K562 (cell line): Measurements from ENCODE around the gene GYG2. TPM values are rescaled to one million over a fixed set of nuclear protein-coding genes. Genes with fewer than 3 reads are reported as not detected.

Experiments used
- ATAC-seq: fragments of 200-7000 bp; cut with Tn5 transposase; 3 replicates; pipeline ENCODE4 v1.9.1; 2020; ENCODE audit warnings: moderate library complexity
- BruUV-seq: library from RNA; stranded (reverse); fragments of 400-500 nt; replicated peaks from 2 replicates; lab custom pipeline; 2021; lab: Mats Ljungman, UMichigan
- CTCF ChIA-PET: fragments of 300-600 bp; formaldehyde crosslinking; extraction: SDS; loops from one replicate; lab custom pipeline; 2021; ENCODE audit warnings: low intra/inter-chr PET ratio; lab: Yijun Ruan, JAX
- POLR2A ChIA-PET: fragments of 300-600, 350-650 bp; sonication (Branson Sonifier 250); formaldehyde crosslinking; extraction: SDS; loops from one replicate; lab custom pipeline; 2021; ENCODE audit warnings: antibody characterized with exemption, inconsistent platforms; lab: Yijun Ruan, JAX
- DNase-seq, 4 experiments: peaks; one replicate each; pipeline versions ENCODE4 v3.0.0 to v3.0.0-alpha.2; 2011 to 2018; ENCODE audit warnings: low spot score in 3 of 4, mixed read lengths in 3 of 4; ENCODE audit errors: extremely low read depth in 1 of 4
- FAIRE-seq: peaks from 2 replicates; lab custom pipeline; 2011; peaks lifted over from hg19 to GRCh38; lab: Jason Lieb, UNC
- H2AFZ ChIP-seq: 2 replicates; pipeline ENCODE4 v1.6.0; 2011; ENCODE audit warnings: low read depth, low read length, control low read depth, inconsistent platforms
- H3K27ac ChIP-seq: fragments of 200-600 bp; 3 replicates; pipeline ENCODE4 v1.8.0; 2011; ENCODE audit warnings: low read depth, mild to moderate bottlenecking, control low read depth, inconsistent platforms, low read length, moderate library complexity, mixed read lengths; ENCODE audit errors: extremely low read depth
- H3K27me3 ChIP-seq, 2 experiments: fragments of 300-600 bp in 1 of 2; 2 replicates in 1 of 2; 3 replicates in 1 of 2; pipeline versions ENCODE4 v1.6.0 to v1.8.0; 2011; ENCODE audit warnings: inconsistent platforms in 2 of 2, low read length in 2 of 2, mild to moderate bottlenecking in 1 of 2, mixed read lengths in 1 of 2, moderate library complexity in 1 of 2; ENCODE audit not compliant: control insufficient read depth in 2 of 2, insufficient read depth in 2 of 2
- H3K36me3 ChIP-seq: fragments of 300-600 bp; 3 replicates; pipeline ENCODE4 v1.8.0; 2011; ENCODE audit warnings: mild to moderate bottlenecking, low read length, inconsistent platforms; ENCODE audit not compliant: control insufficient read depth, insufficient read depth
- H3K4me1 ChIP-seq, 2 experiments: fragments of 200-600 bp in 1 of 2; replicated peaks in 1 of 2; 2 replicates in 1 of 2; 3 replicates in 1 of 2; pipeline versions ENCODE4 v1.5.1 to v1.8.0; 2011; ENCODE audit warnings: inconsistent platforms in 2 of 2, low read length in 2 of 2, mild to moderate bottlenecking in 1 of 2, mixed read lengths in 1 of 2, moderate library complexity in 1 of 2; ENCODE audit not compliant: control insufficient read depth in 2 of 2, insufficient read depth in 2 of 2
- H3K4me2 ChIP-seq: 2 replicates; pipeline ENCODE4 v1.6.1; 2011; ENCODE audit warnings: low read length, control low read depth, inconsistent platforms, mixed read lengths; ENCODE audit not compliant: insufficient read depth
- H3K4me3 ChIP-seq: fragments of 200-600 bp; sonication (generic), shearing (Covaris generic); 2 replicates; pipeline ENCODE4 v1.5.1; 2016; ENCODE audit warnings: control low read depth, inconsistent platforms
- H3K79me2 ChIP-seq: fragments of 200-600 bp; 3 replicates; pipeline ENCODE4 v1.8.0; 2011; ENCODE audit warnings: low read length, inconsistent platforms; ENCODE audit not compliant: control insufficient read depth, insufficient read depth
- H3K9ac ChIP-seq, 2 experiments: 2 replicates each; pipeline versions ENCODE4 v1.6.0 to v1.6.1; 2011; ENCODE audit warnings: low read depth in 2 of 2, low read length in 2 of 2, control low read depth in 1 of 2, inconsistent platforms in 1 of 2, mild to moderate bottlenecking in 1 of 2, mixed read lengths in 1 of 2; ENCODE audit not compliant: insufficient read depth in 1 of 2
- H3K9me1 ChIP-seq: one replicate; pipeline ENCODE4 v1.6.0; 2011; ENCODE audit warnings: inconsistent platforms, mild to moderate bottlenecking, low read length, moderate library complexity; ENCODE audit not compliant: control insufficient read depth, insufficient read depth
- H3K9me3 ChIP-seq: replicated peaks from 2 replicates; pipeline ENCODE4 v1.5.1; 2011; ENCODE audit warnings: low read depth, low read length, inconsistent platforms; ENCODE audit not compliant: control insufficient read depth, insufficient read depth
- H4K20me1 ChIP-seq: replicated peaks from 2 replicates; pipeline ENCODE4 v1.6.1; 2011; ENCODE audit warnings: low read length, inconsistent platforms, mixed read lengths; ENCODE audit not compliant: control insufficient read depth, insufficient read depth
- ARID1B ChIP-seq: fragments of 450-650 bp; IDR thresholded peaks from 2 replicates; pipeline ENCODE4 v1.6.1; 2016; ENCODE audit warnings: antibody characterized with exemption, mild to moderate bottlenecking, inconsistent platforms
- BRF1 ChIP-seq: IDR thresholded peaks from 3 replicates; pipeline ENCODE4 v1.6.1; 2011; ENCODE audit warnings: borderline replicate concordance, mild to moderate bottlenecking; ENCODE audit not compliant: insufficient read length; ENCODE audit errors: extremely low read depth
- C11orf30 ChIP-seq: fragments of 450-650 bp; IDR thresholded peaks from 2 replicates; pipeline ENCODE4 v1.6.1; 2016; ENCODE audit warnings: low read depth, mild to moderate bottlenecking
- ELF1 ChIP-seq: fragments of 200-800 bp; sonication (Bioruptor generic); IDR thresholded peaks from 2 replicates; pipeline ENCODE4 v1.6.1; 2016; ENCODE audit warnings: missing genetic modification characterization, missing compliant biosample characterization
- FOXM1 ChIP-seq, 2 experiments: fragments of 450-650 bp in 1 of 2; sonication (generic) in 1 of 2; formaldehyde crosslinking in 1 of 2; IDR thresholded peaks; 2 replicates each; pipeline versions ENCODE4 v1.6.1 to v1.9.0; 2017 to 2022; ENCODE audit warnings: low read depth in 2 of 2, mild to moderate bottlenecking in 2 of 2, missing genetic modification reagents in 1 of 2, moderate library complexity in 1 of 2
- GABPB2 ChIP-seq: fragments of 250-450 bp; sonication (Bioruptor Pico); conservative IDR thresholded peaks from 2 replicates; pipeline ENCODE4 v1.5.1; 2021; ENCODE audit warnings: mild to moderate bottlenecking
- KLF13 ChIP-seq: fragments of 450-650 bp; IDR thresholded peaks from 2 replicates; pipeline ENCODE4 v1.6.1; 2016; ENCODE audit warnings: missing genetic modification characterization, low read depth, mild to moderate bottlenecking, missing compliant biosample characterization, moderate library complexity, borderline replicate concordance
- MAFG ChIP-seq: fragments of 450-650 bp; conservative IDR thresholded peaks from 2 replicates; pipeline ENCODE4 v1.6.1; 2016; ENCODE audit warnings: missing genetic modification characterization, missing compliant biosample characterization
- PHF21A ChIP-seq: fragments of 450-650 bp; IDR thresholded peaks from 2 replicates; pipeline ENCODE4 v1.6.1; 2017; ENCODE audit warnings: low read depth, borderline replicate concordance
- RREB1 ChIP-seq: fragments of 250-450 bp; sonication (Bioruptor Pico); IDR thresholded peaks from 2 replicates; pipeline ENCODE4 v1.4.0; 2020
- SMARCA4 ChIP-seq: fragments of 450-650 bp; IDR thresholded peaks from 2 replicates; pipeline ENCODE4 v1.6.1; 2016
- ZBTB11 ChIP-seq, 3 experiments: fragments of 200-800 bp in 1 of 3; fragments of 250-450 bp in 1 of 3; fragments of 450-650 bp in 1 of 3; sonication (Bioruptor Pico) in 1 of 3; sonication (Bioruptor generic) in 1 of 3; formaldehyde crosslinking in 1 of 3; IDR thresholded peaks; 2 replicates each; pipeline versions ENCODE4 v1.6.1 to v1.8.0; 2016 to 2022; ENCODE audit warnings: mild to moderate bottlenecking in 2 of 3, missing genetic modification characterization in 2 of 3, missing compliant biosample characterization in 1 of 3, moderate library complexity in 1 of 3
- ZNF121 ChIP-seq: sonication (generic); formaldehyde crosslinking; conservative IDR thresholded peaks from 2 replicates; pipeline ENCODE4 v1.8.0; 2022; ENCODE audit warnings: missing genetic modification reagents
- ZNF124 ChIP-seq: sonication (generic); formaldehyde crosslinking; IDR thresholded peaks from 2 replicates; pipeline ENCODE4 v1.8.1; 2022; ENCODE audit warnings: missing genetic modification reagents
- WGBS: fragments of 100-300 bp; shearing (Covaris generic); methylation state at CpG from one replicate; pipeline ENCODE4 v1.1.6; 2016; ENCODE audit warnings: low coverage, mixed read lengths; ENCODE audit not compliant: insufficient coverage; ENCODE audit errors: missing lambda C conversion rate; 5-methylcytosine and 5-hydroxymethylcytosine counted together
- in situ Hi-C: fragments of 300-500 bp; cut with MboI; formaldehyde crosslinking; loops from 4 replicates; pipeline ENCODE4 v1.15.0; 2018; ENCODE audit warnings: inconsistent platforms, mixed read lengths
- intact Hi-C: fragments of 100-400 bp; cut with micrococcal nuclease; formaldehyde crosslinking; loops from 2 replicates; pipeline ENCODE4 v1.14.2; 2022
- polyA plus RNA-seq, 8 experiments: library from polyadenylated mRNA; depleted of rRNA in 4 of 8; stranded (reverse) in 5 of 8; unstranded in 3 of 8; fragments of >200 nt; fragmentation: Nextera tagmentation in 2 of 8; fragmentation: Illumina TruSeq in 1 of 8; extraction: Ambion mirVana in 2 of 8; extraction: Trizol in 1 of 8; gene quantifications; 2 replicates each; pipeline versions ENCODE4 v1.2.1 to v1.2.3, GENCODE V29; 2011 to 2014; ENCODE audit warnings: inconsistent platforms in 1 of 8, missing spikeins in 1 of 8
- total RNA-seq, 7 experiments: library from RNA; depleted of rRNA in 6 of 7; stranded (reverse); fragments of >200 nt in 6 of 7; fragmentation: Illumina TruSeq in 2 of 7; extraction: Trizol in 2 of 7; gene quantifications; 2 replicates each; pipeline versions ENCODE4 v1.2.1 to v1.2.3, GENCODE V29; 2011 to 2021; ENCODE audit warnings: low replicate concordance in 1 of 7

The GYG2 gene
- total and polyA plus RNA-seq, 9 of the 15 experiments (the other 6 are each of a cell fraction or from before 2014, with no cell fraction given), result 0.24 to 4.4 (median 2.9) TPM

- Histone ChIP-seq H3K36me3 (no peaks in the 10 kb centered on the region), H3K4me1 (peaks cover 0 to 3% of the 10 kb centered on the region in 2 experiments; a peak in 2 of 5 replicates), H3K27me3 (peaks cover 2% of the 10 kb centered on the region in 2 experiments; a peak in 3 of 5 replicates), H3K9me1 (no peaks in the 10 kb centered on the region), H3K9me3 (no peaks in the 10 kb centered on the region), H3K4me2 (no peak overlapping the region), H2AFZ (no peak overlapping the region), H4K20me1 (no peaks in the 10 kb centered on the region), H3K4me3 (no peak overlapping the region), H3K27ac (no peak overlapping the region), H3K9ac (no peak overlapping the region), H3K79me2 (no peaks in the 10 kb centered on the region)
- ChIA-PET POLR2A (no interaction called here), CTCF (no interaction called here)
- DNase-seq (no peak), ATAC-seq (no peak), FAIRE-seq (no peak)
- intact Hi-C loops, result no loop called here
- in situ Hi-C loops, result no loop called here
- BruUV-seq, result no TSS peak
- 0% methylated on average over 3 of the region's 4 CpGs for WGBS
- TF ChIP-seq ARID1B (no peak), PHF21A (no peak), MAFG (no peak), FOXM1 (IDR thresholded peaks at IDR 0.05; ENCODE audit: low read depth) (no peak), FOXM1 (CRISPR knock-in tag; IDR thresholded peaks at IDR 0.05; ENCODE audit: low read depth) (no peak), BRF1 (no peak), C11orf30 (no peak), ZNF121 (CRISPR knock-in tag) (no peak), ZNF124 (CRISPR knock-in tag) (no peak), ZBTB11 (CRISPR knock-in tag; IDR thresholded peaks at IDR 0.05) (no peak), KLF13 (tag) (no peak), SMARCA4 (no peak), GABPB2 (no peak), RREB1 (CRISPR knock-in tag) (no peak), ELF1 (tag) (no peak)
Measured at GRCh38 chrX:2931612-2932011, 102.9 kb downstream of the GYG2 start.
